GM23248 (cell line): ENCODE data around the gene UBE2C. TPM values are rescaled to one million over a fixed set of nuclear protein-coding genes. Genes with fewer than 3 reads are reported as not detected.

Experiments used
- DNase-seq: peaks from one replicate; pipeline ENCODE4 v3.0.0-alpha.2; 2015
- H2AFZ ChIP-seq: fragments of 200-600 bp; sonication (generic); 2 replicates; pipeline ENCODE4 v1.6.1; 2016; ENCODE audit warnings: antibody characterized with exemption
- H3F3A ChIP-seq: fragments of 200-600 bp; sonication (generic); 2 replicates; pipeline ENCODE4 v1.6.1; 2016; ENCODE audit warnings: mild to moderate bottlenecking, antibody characterized with exemption, mixed run types; ENCODE audit not compliant: insufficient read depth
- H3K27ac ChIP-seq: fragments of 200-600 bp; sonication (generic); 2 replicates; pipeline ENCODE4 v1.5.1; 2016; ENCODE audit warnings: mild to moderate bottlenecking
- H3K27me3 ChIP-seq: fragments of 200-600 bp; sonication (generic); replicated peaks from 2 replicates; pipeline ENCODE4 v1.6.1; 2016; ENCODE audit warnings: mild to moderate bottlenecking; ENCODE audit not compliant: insufficient read depth
- H3K36me3 ChIP-seq: fragments of 200-600 bp; sonication (generic); 2 replicates; pipeline ENCODE4 v1.6.1; 2016; ENCODE audit warnings: low read depth, mild to moderate bottlenecking
- H3K4me1 ChIP-seq: fragments of 200-600 bp; sonication (generic); 2 replicates; pipeline ENCODE4 v1.6.1; 2016; ENCODE audit warnings: mild to moderate bottlenecking; ENCODE audit not compliant: insufficient read depth
- H3K4me2 ChIP-seq: fragments of 200-600 bp; sonication (generic); one replicate; pipeline ENCODE4 v1.6.1; 2016; ENCODE audit warnings: mild to moderate bottlenecking; ENCODE audit not compliant: unreplicated experiment
- H3K4me3 ChIP-seq: fragments of 200-600 bp; sonication (generic); 2 replicates; pipeline ENCODE4 v1.5.1; 2016; ENCODE audit warnings: mild to moderate bottlenecking
- H3K79me2 ChIP-seq: fragments of 200-600 bp; sonication (generic); 2 replicates; pipeline ENCODE4 v1.6.1; 2016; ENCODE audit warnings: mild to moderate bottlenecking; ENCODE audit not compliant: insufficient read depth
- H3K9ac ChIP-seq: fragments of 200-600 bp; sonication (generic); 2 replicates; pipeline ENCODE4 v1.6.1; 2016; ENCODE audit warnings: mild to moderate bottlenecking
- H3K9me2 ChIP-seq: fragments of 200-600 bp; sonication (generic); 2 replicates; pipeline ENCODE4 v1.6.1; 2016; ENCODE audit warnings: mixed run types, mild to moderate bottlenecking, moderate library complexity; ENCODE audit not compliant: insufficient read depth
- H3K9me3 ChIP-seq: fragments of 200-600 bp; sonication (generic); one replicate; pipeline ENCODE4 v1.6.1; 2017; ENCODE audit warnings: low read depth
- H4K20me1 ChIP-seq: fragments of 200-600 bp; sonication (generic); 2 replicates; pipeline ENCODE4 v1.6.0; 2016; ENCODE audit not compliant: insufficient read depth
- EZH2 ChIP-seq: fragments of 200-600 bp; sonication (generic); IDR thresholded peaks from 2 replicates; pipeline ENCODE4 v1.6.1; 2018; ENCODE audit warnings: antibody characterized with exemption, mild to moderate bottlenecking; ENCODE audit not compliant: insufficient read depth, poor library complexity, severe bottlenecking
- EZH2phosphoT487 ChIP-seq: fragments of 200-600 bp; sonication (generic); IDR thresholded peaks from 2 replicates; pipeline ENCODE4 v1.6.1; 2018; ENCODE audit warnings: antibody characterized with exemption, moderate library complexity, mild to moderate bottlenecking, low read depth; ENCODE audit not compliant: insufficient read depth
- WGBS, 2 experiments: methylation state at CpG; one replicate each; pipeline ENCODE4 v1.1.6; 2015 to 2017; ENCODE audit warnings: low lambda C conversion rate in 2 of 2, low coverage in 1 of 2; ENCODE audit errors: missing lambda C conversion rate in 2 of 2; 5-methylcytosine and 5-hydroxymethylcytosine counted together
- in situ Hi-C: fragments of 300-500 bp; cut with MboI; formaldehyde crosslinking; loops from 2 replicates; pipeline ENCODE4 v1.15.0; 2020
- polyA plus RNA-seq: library from polyadenylated mRNA; unstranded; fragments of >200 nt; fragmentation: Nextera tagmentation; extraction: Ambion mirVana; gene quantifications from 2 replicates; pipeline ENCODE4 v1.2.1, GENCODE V29; 2016
- total RNA-seq: library from RNA; depleted of rRNA; stranded (reverse); fragments of >200 nt; shearing (Covaris generic); gene quantifications from 2 replicates; pipeline ENCODE4 v1.2.3, GENCODE V29; 2014

Gene UBE2C
- total and polyA plus RNA-seq, 2 experiments from 2014 or later: 33.8 to 69.2 TPM

- peaks cover 32% of the 10 kb centered on the region for H3K4me1 ChIP-seq
- H3F3A ChIP-seq: peaks cover 44% of the 10 kb centered on the region; the same call in 1 of the 2 replicates
- peak overlapping the region; percentile 38 for H3K4me2 ChIP-seq
- H3K79me2 ChIP-seq: peaks cover 56% of the 10 kb centered on the region
- peak; percentile 40 for DNase-seq
- H3K9me2 ChIP-seq: no peaks in the 10 kb centered on the region
- no peaks in the 10 kb centered on the region for H4K20me1 ChIP-seq
- H3K27me3 ChIP-seq: no peaks in the 10 kb centered on the region
- peak overlapping the region; percentile 95 for H3K9ac ChIP-seq
- TF ChIP-seq EZH2phosphoT487 (no peak), EZH2 (no peak)
- H3K36me3 ChIP-seq: peaks cover 9% of the 10 kb centered on the region; the same call in 1 of the 2 replicates
- H2AFZ ChIP-seq: no peak overlapping the region
- peak overlapping the region; percentile 92 for H3K4me3 ChIP-seq
- no peaks in the 10 kb centered on the region for H3K9me3 ChIP-seq
- WGBS, 2 experiments: 35 to 53% methylated on average over 1 of the region's 1 CpG
- in situ Hi-C loops: no loop called here
- H3K27ac ChIP-seq: peak overlapping the region; percentile 97
Measured at GRCh38 chr20:45836841-45837240, 24.4 kb downstream of the UBE2C start.

GRCh38 chr20:45840700-45841198 lies 28.3 kb downstream of the UBE2C start:
- TF ChIP-seq EZH2 (no peak), EZH2phosphoT487 (no peak)

GRCh38 chr20:45841407-45842129 lies 29.1 kb downstream of the UBE2C start:
- Histone ChIP-seq H3F3A (peaks cover 31% of the 10 kb centered on the region), H3K36me3 (peaks cover 17% of the 10 kb centered on the region; the same call in 1 of the 2 replicates), H4K20me1 (no peaks in the 10 kb centered on the region), H3K9me2 (no peaks in the 10 kb centered on the region), H3K4me1 (peaks cover 10% of the 10 kb centered on the region; the same call in 1 of the 2 replicates), H3K27ac (peak overlapping the region; percentile 43; the same call in 1 of the 2 replicates), H3K4me2 (no peak overlapping the region), H3K79me2 (peaks cover 39% of the 10 kb centered on the region), H3K9me3 (no peaks in the 10 kb centered on the region), H2AFZ (no peak overlapping the region), H3K27me3 (no peaks in the 10 kb centered on the region), H3K9ac (no peak overlapping the region), H3K4me3 (no peak overlapping the region)
- WGBS, 2 experiments: 88 to 90% methylated on average over 10 of the region's 10 CpGs
- no peak for DNase-seq
- TF ChIP-seq EZH2phosphoT487 (no peak), EZH2 (no peak)
- in situ Hi-C loops: no loop called here

More at GRCh38 chr20:45840700-45841198, 28.3 kb downstream of the UBE2C start:
- 85 to 87% methylated on average over 21 to 24 of the region's 25 CpGs for WGBS, 2 experiments
- H2AFZ ChIP-seq: no peak overlapping the region
- no peak overlapping the region for H3K9ac ChIP-seq
- in situ Hi-C loops: no loop called here
- no peak overlapping the region for H3K4me3 ChIP-seq
- H3K36me3 ChIP-seq: peaks cover 15% of the 10 kb centered on the region; the same call in 1 of the 2 replicates
- H3K4me2 ChIP-seq: no peak overlapping the region
- H3K27ac ChIP-seq: no peak overlapping the region
- H3K79me2 ChIP-seq: peaks cover 42% of the 10 kb centered on the region
- no peaks in the 10 kb centered on the region for H3K9me3 ChIP-seq
- H3K4me1 ChIP-seq: peaks cover 13% of the 10 kb centered on the region; the same call in 1 of the 2 replicates
- H3K27me3 ChIP-seq: no peaks in the 10 kb centered on the region
- H3K9me2 ChIP-seq: no peaks in the 10 kb centered on the region
- no peaks in the 10 kb centered on the region for H4K20me1 ChIP-seq
- DNase-seq: no peak
- peaks cover 33% of the 10 kb centered on the region for H3F3A ChIP-seq

GRCh38 chr20:45842169-45842812 lies 29.8 kb downstream of the UBE2C start:
- in situ Hi-C loops: no loop called here
- H4K20me1 ChIP-seq: no peaks in the 10 kb centered on the region
- H3K9me3 ChIP-seq: no peaks in the 10 kb centered on the region
- H3F3A ChIP-seq: peaks cover 24% of the 10 kb centered on the region
- H3K36me3 ChIP-seq: peaks cover 21% of the 10 kb centered on the region; the same call in 1 of the 2 replicates
- no peaks in the 10 kb centered on the region for H3K9me2 ChIP-seq
- peaks cover 3% of the 10 kb centered on the region; the same call in 1 of the 2 replicates for H3K4me1 ChIP-seq
- DNase-seq: peak; percentile 71
- H3K27me3 ChIP-seq: no peaks in the 10 kb centered on the region
- H3K9ac ChIP-seq: peak overlapping the region; percentile 10; the same call in 1 of the 2 replicates
- no peak for TF ChIP-seq EZH2
- TF ChIP-seq EZH2phosphoT487: no peak
- H3K4me2 ChIP-seq: no peak overlapping the region
- H3K79me2 ChIP-seq: peaks cover 32% of the 10 kb centered on the region
- H3K4me3 ChIP-seq: no peak overlapping the region
- WGBS, 2 experiments: 66 to 71% methylated on average over 5 of the region's 5 CpGs
- no peak overlapping the region for H2AFZ ChIP-seq
- peak overlapping the region; percentile 43 for H3K27ac ChIP-seq
